H1 (cell line): ENCODE measurements around the gene CELA2A. TPM values are rescaled to one million over a fixed set of nuclear protein-coding genes. Genes with fewer than 3 reads are reported as not detected.
A peak's percentile ranks its signal among the peaks of the same experiment; 100 is the strongest.

Experiments
- CTCF ChIA-PET: fragments of 300-600 bp; sonication (Branson Sonifier 250); formaldehyde crosslinking; loops from one replicate; lab custom pipeline; 2021; ENCODE audit not compliant: partially characterized antibody; lab: Charles Lee
- POLR2A ChIA-PET: fragments of 300-600 bp; sonication (Branson Sonifier 250); formaldehyde crosslinking; loops from one replicate; lab custom pipeline; 2021; ENCODE audit warnings: inconsistent platforms; ENCODE audit not compliant: partially characterized antibody; lab: Charles Lee
- DNase-seq, 2 experiments: peaks; one replicate each; pipeline versions ENCODE4 v3.0.0 to v3.0.0-alpha.2; 2010 to 2022; ENCODE audit warnings: low spot score in 2 of 2, low read depth in 1 of 2, mixed read lengths in 1 of 2
- FAIRE-seq: peaks from 2 replicates; lab custom pipeline; 2011; peaks lifted over from hg19 to GRCh38; lab: Jason Lieb, UNC
- H2AFZ ChIP-seq: 2 replicates; pipeline ENCODE4 v1.8.1; 2012; ENCODE audit warnings: low read length, inconsistent platforms
- H2AK5ac ChIP-seq: 2 replicates; pipeline ENCODE4 v1.6.1; 2013; ENCODE audit warnings: low read depth, low read length
- H2BK120ac ChIP-seq: replicated peaks from 2 replicates; pipeline ENCODE3; 2013; ENCODE audit warnings: low read depth, low read length, inconsistent platforms
- H2BK12ac ChIP-seq: 2 replicates; pipeline ENCODE4 v1.6.1; 2013; ENCODE audit warnings: low read depth, low read length
- H2BK15ac ChIP-seq: 2 replicates; pipeline ENCODE4 v1.6.1; 2013; ENCODE audit warnings: low read length
- H2BK20ac ChIP-seq: 2 replicates; pipeline ENCODE4 v1.6.1; 2013; ENCODE audit warnings: low read length
- H2BK5ac ChIP-seq: 2 replicates; pipeline ENCODE4 v1.6.1; 2013; ENCODE audit warnings: low read depth, low read length
- H3K14ac ChIP-seq: 2 replicates; pipeline ENCODE4 v1.6.1; 2013; ENCODE audit warnings: inconsistent platforms; ENCODE audit not compliant: insufficient read length
- H3K18ac ChIP-seq: 2 replicates; pipeline ENCODE4 v1.6.1; 2013; ENCODE audit warnings: low read length; ENCODE audit errors: extremely low read depth
- H3K23ac ChIP-seq: 2 replicates; pipeline ENCODE4 v1.6.1; 2013; ENCODE audit warnings: inconsistent platforms; ENCODE audit not compliant: insufficient read length
- H3K23me2 ChIP-seq: 2 replicates; pipeline ENCODE4 v1.6.1; 2013; ENCODE audit warnings: low read depth, low read length
- H3K27ac ChIP-seq: 2 replicates; pipeline ENCODE4 v1.6.1; 2011; ENCODE audit warnings: low read depth, low read length, inconsistent platforms
- H3K27me3 ChIP-seq, 4 experiments: replicated peaks in 1 of 4; 1 replicate in 1 of 4; 2 replicates in 3 of 4; pipeline versions ENCODE4 v1.6.1 to v1.8.1; 2011 to 2013; ENCODE audit warnings: low read length in 3 of 4, mild to moderate bottlenecking in 3 of 4, inconsistent platforms in 2 of 4, mixed read lengths in 2 of 4, moderate library complexity in 1 of 4; ENCODE audit not compliant: control insufficient read depth in 3 of 4, insufficient read depth in 3 of 4; ENCODE audit errors: extremely low read depth in 1 of 4
- H3K36me3 ChIP-seq, 4 experiments: 2 replicates each; pipeline versions ENCODE4 v1.6.1 to v1.8.1; 2011 to 2013; ENCODE audit warnings: mild to moderate bottlenecking in 4 of 4, low read length in 3 of 4, moderate library complexity in 2 of 4, control low read depth in 1 of 4, inconsistent platforms in 1 of 4; ENCODE audit not compliant: insufficient read depth in 4 of 4, control insufficient read depth in 2 of 4
- H3K4ac ChIP-seq: replicated peaks from 2 replicates; pipeline ENCODE3; 2013; ENCODE audit warnings: low read length, low read depth, mixed read lengths, inconsistent platforms; ENCODE audit not compliant: insufficient read length
- H3K4me1 ChIP-seq, 4 experiments: replicated peaks in 1 of 4; 1 replicate in 1 of 4; 2 replicates in 3 of 4; pipeline versions ENCODE4 v1.6.1 to v1.8.1; 2011 to 2013; ENCODE audit warnings: low read length in 3 of 4, inconsistent platforms in 2 of 4, mixed read lengths in 1 of 4; ENCODE audit not compliant: insufficient read depth in 4 of 4, control insufficient read depth in 3 of 4
- H3K4me2 ChIP-seq, 2 experiments: 2 replicates each; pipeline versions ENCODE4 v1.6.1 to v1.8.1; 2011 to 2013; ENCODE audit warnings: low read depth in 2 of 2, low read length in 2 of 2, control low read depth in 1 of 2, inconsistent platforms in 1 of 2, mild to moderate bottlenecking in 1 of 2; ENCODE audit not compliant: insufficient read depth in 1 of 2
- H3K4me3 ChIP-seq, 4 experiments: fragments of 200-600, 300-600 bp in 1 of 4; sonication (generic), shearing (Covaris generic), sonication (Bioruptor Twin) in 1 of 4; 2 replicates each; pipeline versions ENCODE4 v1.5.1 to v1.8.1; 2011 to 2016; ENCODE audit warnings: low read length in 4 of 4, low read depth in 3 of 4, control low read depth in 2 of 4, inconsistent platforms in 2 of 4, mild to moderate bottlenecking in 2 of 4, mixed read lengths in 1 of 4, moderate library complexity in 1 of 4; ENCODE audit not compliant: insufficient read depth in 2 of 4; ENCODE audit errors: extremely low read depth in 1 of 4
- H3K56ac ChIP-seq: replicated peaks from 2 replicates; pipeline ENCODE3; 2013; ENCODE audit warnings: low read depth, mild to moderate bottlenecking, mixed read lengths, low read length, inconsistent platforms; ENCODE audit not compliant: insufficient read length
- H3K79me1 ChIP-seq: 2 replicates; pipeline ENCODE4 v1.6.1; 2013; ENCODE audit warnings: low read depth, low read length, control low read depth
- H3K79me2 ChIP-seq, 2 experiments: 2 replicates each; pipeline versions ENCODE4 v1.6.1 to v1.8.1; 2012 to 2013; ENCODE audit warnings: low read length in 2 of 2, mild to moderate bottlenecking in 2 of 2, inconsistent platforms in 1 of 2; ENCODE audit not compliant: insufficient read depth in 2 of 2, control insufficient read depth in 1 of 2
- H3K9ac ChIP-seq, 4 experiments: replicated peaks in 1 of 4; 1 replicate in 1 of 4; 2 replicates in 3 of 4; pipeline versions ENCODE4 v1.6.1 to v1.8.1; 2011 to 2013; ENCODE audit warnings: low read depth in 3 of 4, low read length in 3 of 4, control low read depth in 2 of 4, mild to moderate bottlenecking in 2 of 4, moderate library complexity in 2 of 4, inconsistent platforms in 1 of 4; ENCODE audit errors: extremely low read depth in 1 of 4
- H3K9me3 ChIP-seq, 2 experiments: 2 replicates each; pipeline versions ENCODE4 v1.6.1 to v1.8.1; 2012 to 2013; ENCODE audit warnings: mild to moderate bottlenecking in 2 of 2, moderate library complexity in 2 of 2, control low read depth in 1 of 2, inconsistent platforms in 1 of 2, low read depth in 1 of 2, low read length in 1 of 2, mixed read lengths in 1 of 2; ENCODE audit not compliant: insufficient read depth in 2 of 2
- H4K20me1 ChIP-seq, 2 experiments: replicated peaks in 1 of 2; 2 replicates each; pipeline versions ENCODE3 to v1.8.1; 2011 to 2013; ENCODE audit warnings: inconsistent platforms in 2 of 2, low read length in 2 of 2, mild to moderate bottlenecking in 1 of 2; ENCODE audit not compliant: insufficient read depth in 2 of 2, control insufficient read depth in 1 of 2
- H4K5ac ChIP-seq: 2 replicates; pipeline ENCODE4 v1.6.1; 2013; ENCODE audit warnings: low read length, low read depth, mixed read lengths, inconsistent platforms; ENCODE audit not compliant: insufficient read length
- H4K8ac ChIP-seq: 2 replicates; pipeline ENCODE4 v1.8.0; 2013; ENCODE audit warnings: mild to moderate bottlenecking, moderate library complexity, low read length, inconsistent platforms; ENCODE audit not compliant: insufficient read depth; ENCODE audit errors: extremely low read depth
- H4K91ac ChIP-seq: replicated peaks from 2 replicates; pipeline ENCODE3; 2013; ENCODE audit warnings: low read length, mixed read lengths, inconsistent platforms; ENCODE audit not compliant: insufficient read length
- BCL11A ChIP-seq, 2 experiments: IDR thresholded peaks; one replicate each; pipeline ENCODE4 v1.6.1; 2011; ENCODE audit warnings: low read depth in 2 of 2, low read length in 2 of 2, mild to moderate bottlenecking in 2 of 2
- BRCA1 ChIP-seq: IDR thresholded peaks from 2 replicates; pipeline ENCODE4 v1.6.1; 2012; ENCODE audit warnings: low read depth, low read length, improper control_type of control experiment
- CBX5 ChIP-seq: fragments of 300-800, 300-1000 bp; sonication (generic); IDR thresholded peaks from 2 replicates; pipeline ENCODE4 v1.7.1; 2016; ENCODE audit warnings: antibody characterized with exemption, low read length, low read depth
- EP300 ChIP-seq, 2 experiments: IDR thresholded peaks; 1 replicate in 1 of 2; 2 replicates in 1 of 2; pipeline ENCODE4 v1.6.1; 2011 to 2012; ENCODE audit warnings: low read depth in 2 of 2, low read length in 2 of 2, mild to moderate bottlenecking in 2 of 2, borderline replicate concordance in 1 of 2, inconsistent platforms in 1 of 2, moderate library complexity in 1 of 2
- HDAC6 ChIP-seq: IDR thresholded peaks from one replicate; pipeline ENCODE4 v1.7.1; 2012; ENCODE audit warnings: low read depth, mild to moderate bottlenecking, inconsistent platforms, low read length, moderate library complexity
- KDM1A ChIP-seq: fragments of 200-600, 300-600 bp; sonication (generic); IDR thresholded peaks from 2 replicates; pipeline ENCODE4 v1.7.1; 2016; ENCODE audit warnings: mild to moderate bottlenecking, low read length, borderline replicate concordance
- PHF8 ChIP-seq: fragments of 200-600 bp; sonication (generic); conservative IDR thresholded peaks from 2 replicates; pipeline ENCODE4 v1.7.1; 2012; ENCODE audit warnings: low read depth, mild to moderate bottlenecking, inconsistent platforms, low read length, moderate library complexity
- SAP30 ChIP-seq: fragments of 300-600 bp; sonication (generic); IDR thresholded peaks from 2 replicates; pipeline ENCODE4 v1.7.1; 2012; ENCODE audit warnings: low read length, moderate library complexity, mild to moderate bottlenecking, inconsistent platforms; ENCODE audit not compliant: insufficient read depth, insufficient replicate concordance
- SIRT6 ChIP-seq: IDR thresholded peaks from one replicate; pipeline ENCODE4 v1.7.1; 2012; ENCODE audit warnings: low read length, inconsistent platforms
- SP4 ChIP-seq: IDR thresholded peaks from 2 replicates; pipeline ENCODE4 v1.6.1; 2012; ENCODE audit warnings: low read length, inconsistent platforms
- SUZ12 ChIP-seq: fragments of 200-600 bp; sonication (generic); IDR thresholded peaks from 2 replicates; pipeline ENCODE4 v1.6.1; 2012; ENCODE audit warnings: mild to moderate bottlenecking, inconsistent platforms, low read length, moderate library complexity, mixed read lengths
- WGBS, 2 experiments: shearing (Covaris generic) in 1 of 2; methylation state at CpG; one replicate each; pipeline versions ENCODE4 v1.1.6 to v1.1.7; 2013 to 2015; ENCODE audit warnings: low lambda C conversion rate in 2 of 2, mixed read lengths in 2 of 2, inconsistent platforms in 1 of 2, low coverage in 1 of 2, missing lambda C conversion rate in 1 of 2; ENCODE audit not compliant: insufficient replicate concordance in 2 of 2, insufficient coverage in 1 of 2, insufficient read length in 1 of 2; ENCODE audit errors: extremely low coverage in 1 of 2, missing lambda C conversion rate in 1 of 2; 5-methylcytosine and 5-hydroxymethylcytosine counted together
- polyA plus RNA-seq, 7 experiments: library from polyadenylated mRNA; depleted of rRNA in 3 of 7; stranded (reverse) in 5 of 7; unstranded in 2 of 7; fragments of >200 nt in 5 of 7; fragments of 200-250 nt in 2 of 7; gene quantifications; 1 replicate in 5 of 7; 2 replicates in 1 of 7; 4 replicates in 1 of 7; pipeline versions ENCODE4 v1.2.1 to v1.2.3, GENCODE V29; 2011 to 2013; ENCODE audit warnings: missing spikeins in 2 of 7, mixed read lengths in 2 of 7
- total RNA-seq: library from RNA; stranded (reverse); fragmentation: NEBNext Ultra II Directional; extraction: Animal tissue kit (Norgen Biotek cat#: 25700); gene quantifications from 2 replicates; pipeline ENCODE4 v1.2.1, GENCODE V29; 2021

The CELA2A gene
- total and polyA plus RNA-seq, 2 of the 8 experiments (the other 6 are each of a cell fraction or from before 2014, with no cell fraction given) = not detected

DNA sequence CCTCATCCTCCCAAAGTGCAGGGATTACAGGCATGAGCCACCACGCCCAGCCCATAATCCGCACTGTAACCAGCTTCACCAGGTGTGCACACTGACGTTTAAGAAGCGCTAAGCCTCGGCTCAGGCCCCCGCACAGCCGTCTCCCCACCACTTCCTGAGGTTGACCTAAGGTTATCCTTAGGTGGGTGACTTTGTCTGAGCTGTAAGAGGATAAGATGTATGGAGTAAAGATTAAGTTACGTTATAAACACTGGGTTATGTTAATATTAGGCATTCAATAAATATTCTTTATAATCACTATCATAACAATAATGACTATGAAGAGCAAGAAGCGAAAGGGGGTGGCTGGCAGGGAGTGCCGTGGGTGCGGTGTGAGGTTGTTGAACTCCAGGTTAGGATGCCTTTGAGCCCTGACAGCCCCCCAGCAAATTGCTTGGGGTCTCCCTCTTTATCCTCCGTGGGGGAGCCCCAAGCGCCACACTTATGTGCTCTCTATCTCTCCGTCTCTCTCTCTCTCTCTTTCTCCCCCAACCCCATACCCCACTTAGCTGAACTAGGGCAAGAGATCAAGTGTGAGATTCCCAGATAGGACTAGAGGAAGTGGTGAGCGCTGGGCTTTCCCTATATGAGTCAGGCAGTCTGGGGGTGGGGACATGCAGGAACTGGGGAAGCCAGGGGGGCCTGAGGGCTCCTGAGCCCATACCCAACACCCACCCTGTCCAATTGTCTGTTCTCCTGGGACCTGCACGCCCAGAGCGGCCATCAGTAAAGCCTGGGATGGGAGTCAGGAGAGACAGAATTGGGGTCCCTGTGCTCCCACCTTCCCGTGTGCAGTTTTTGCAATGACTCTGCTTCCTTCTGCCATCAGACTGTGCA is 39.2 kb upstream of the CELA2A start:
- H4K5ac ChIP-seq = no peak overlapping the region
- no peaks in the 10 kb centered on the region for H3K79me2 ChIP-seq
- no peaks in the 10 kb centered on the region for H3K36me3 ChIP-seq
- ChIA-PET POLR2A (no interaction called here), CTCF (interaction anchor here (0.6 to 1.7 kb wide), 6 partner anchors 10 to 531 kb away, joined by 3 to 4 read pairs (median 4); no protein-coding TSS in a partner anchor)
- no peak overlapping the region for H3K4ac ChIP-seq
- peaks cover 0 to 10% (median 1%) of the 10 kb centered on the region in 4 experiments; a peak in 4 of 7 replicates for H3K4me1 ChIP-seq
- no peak overlapping the region for H4K91ac ChIP-seq
- no peak overlapping the region for H2BK120ac ChIP-seq
- H3K23me2 ChIP-seq = no peaks in the 10 kb centered on the region
- no peak overlapping the region for H3K18ac ChIP-seq
- H4K8ac ChIP-seq = no peak overlapping the region
- no peak overlapping the region for H3K9ac ChIP-seq
- 90% methylated on average over 18 of the region's 18 CpGs; no CpG with 5 or more reads in 1 of the 2 experiments for WGBS, 2 experiments
- no peak overlapping the region for H2BK20ac ChIP-seq
- H3K27ac ChIP-seq = no peak overlapping the region
- H3K23ac ChIP-seq = no peak overlapping the region
- no peak overlapping the region for H3K14ac ChIP-seq
- TF ChIP-seq BRCA1 (no peak), EP300 (IDR thresholded peaks at IDR 0.05; ENCODE audit: borderline replicate concordance in 1 of 2, low read depth in 2 of 2, low read length in 2 of 2) (no peak), SIRT6 (no peak), KDM1A (no peak), BCL11A (IDR thresholded peaks at IDR 0.05; ENCODE audit: low read depth in 2 of 2, low read length in 2 of 2) (no peak), PHF8 (no peak), SP4 (no peak), CBX5 (no peak), HDAC6 (no peak), SAP30 (no peak), SUZ12 (no peak)
- H2AK5ac ChIP-seq = no peak overlapping the region
- H3K27me3 ChIP-seq = no peaks in the 10 kb centered on the region
- no peak overlapping the region for H3K4me2 ChIP-seq
- no peak overlapping the region for H3K56ac ChIP-seq
- peak overlapping the region; percentile 75; the same call in 1 of the 2 replicates for H2BK12ac ChIP-seq
- no peak overlapping the region for H2BK5ac ChIP-seq
- no peaks in the 10 kb centered on the region for H3K9me3 ChIP-seq
- no peak overlapping the region for H2AFZ ChIP-seq
- no peaks in the 10 kb centered on the region; the same call in 1 of the 2 replicates for H3K79me1 ChIP-seq
- H4K20me1 ChIP-seq = peaks cover 2 to 3% of the 10 kb centered on the region in 2 experiments
- H2BK15ac ChIP-seq = no peak overlapping the region
- no peak overlapping the region for H3K4me3 ChIP-seq
- FAIRE-seq = no peak
- DNase-seq = no peak
